DOHH2 (cell line): ENCODE data around the gene CDKAL1.
"Not testable (repeated sequence)": the region's sequence is repeated elsewhere in the genome, so short reads cannot be mapped to it uniquely, and the experiment has no call there.

Experiments
- H3F3A ChIP-seq: fragments of 200-600 bp; sonication (generic), shearing (Covaris generic); 2 replicates; pipeline ENCODE4 v1.6.0; 2016; ENCODE audit warnings: antibody characterized with exemption, mild to moderate bottlenecking; ENCODE audit not compliant: control insufficient read depth, insufficient read depth
- H3K27ac ChIP-seq: fragments of 200-600 bp; sonication (generic); 2 replicates; pipeline ENCODE4 v1.5.1; 2014; ENCODE audit warnings: low read depth, mild to moderate bottlenecking, low read length, moderate library complexity
- H3K27me3 ChIP-seq: fragments of 200-600 bp; sonication (generic); 2 replicates; pipeline ENCODE4 v1.6.1; 2014; ENCODE audit warnings: mild to moderate bottlenecking, low read length, mixed read lengths; ENCODE audit not compliant: control insufficient read depth
- H3K36me3 ChIP-seq: fragments of 200-600 bp; sonication (generic); 2 replicates; pipeline ENCODE4 v1.6.1; 2014; ENCODE audit warnings: mild to moderate bottlenecking, low read length, moderate library complexity, mixed read lengths; ENCODE audit not compliant: control insufficient read depth
- H3K4me1 ChIP-seq: fragments of 200-600 bp; sonication (generic); 2 replicates; pipeline ENCODE4 v1.6.1; 2014; ENCODE audit warnings: mild to moderate bottlenecking, low read length, mixed read lengths; ENCODE audit not compliant: control insufficient read depth
- H3K4me2 ChIP-seq: fragments of 200-600 bp; sonication (generic); 2 replicates; pipeline ENCODE4 v1.6.0; 2014; ENCODE audit warnings: mild to moderate bottlenecking, low read length, moderate library complexity
- H3K4me3 ChIP-seq: fragments of 200-600 bp; sonication (generic); 2 replicates; pipeline ENCODE4 v1.5.1; 2014; ENCODE audit warnings: mild to moderate bottlenecking, low read length, mixed read lengths
- H3K79me2 ChIP-seq: fragments of 200-600 bp; sonication (generic); 2 replicates; pipeline ENCODE4 v1.6.1; 2014; ENCODE audit warnings: mild to moderate bottlenecking, low read length, mixed read lengths; ENCODE audit not compliant: control insufficient read depth
- H3K9me2 ChIP-seq: fragments of 200-600 bp; sonication (generic); replicated peaks from 2 replicates; pipeline ENCODE4 v1.6.1; 2014; ENCODE audit warnings: mild to moderate bottlenecking, low read length, mixed read lengths; ENCODE audit not compliant: control insufficient read depth
- H3K9me3 ChIP-seq: fragments of 200-600 bp; sonication (generic); 2 replicates; pipeline ENCODE4 v1.6.1; 2014; ENCODE audit warnings: antibody characterized with exemption, low read length, mixed read lengths; ENCODE audit not compliant: control insufficient read depth, insufficient read depth
- H4K20me1 ChIP-seq: fragments of 200-600 bp; sonication (generic); 2 replicates; pipeline ENCODE4 v1.6.0; 2014; ENCODE audit warnings: low read depth, mild to moderate bottlenecking, antibody characterized with exemption, low read length, moderate library complexity; ENCODE audit not compliant: control insufficient read depth, insufficient read depth
- EZH2phosphoT487 ChIP-seq: fragments of 200-600 bp; sonication (generic); IDR thresholded peaks from 2 replicates; pipeline ENCODE4 v1.6.1; 2017; ENCODE audit warnings: borderline replicate concordance, mild to moderate bottlenecking, antibody characterized with exemption, low read length, moderate library complexity, mixed read lengths
- TF ChIP-seq, protein P1 (sequence below): fragments of 200-600 bp; sonication (generic); IDR thresholded peaks from one replicate; pipeline ENCODE4 v1.5.1; 2014; ENCODE audit warnings: antibody characterized with exemption, mild to moderate bottlenecking, low read depth, low read length; ENCODE audit not compliant: poor library complexity, severe bottlenecking

The CDKAL1 gene

GRCh38 chr6:20922743-20923142 is 388.5 kb downstream of the CDKAL1 start:
- H3K36me3 ChIP-seq: no peaks in the 10 kb centered on the region
- H3K9me2 ChIP-seq: no peaks in the 10 kb centered on the region
- H3K79me2 ChIP-seq: no peaks in the 10 kb centered on the region
- no peak overlapping the region for H3K4me3 ChIP-seq
- TF ChIP-seq, protein P1, sequence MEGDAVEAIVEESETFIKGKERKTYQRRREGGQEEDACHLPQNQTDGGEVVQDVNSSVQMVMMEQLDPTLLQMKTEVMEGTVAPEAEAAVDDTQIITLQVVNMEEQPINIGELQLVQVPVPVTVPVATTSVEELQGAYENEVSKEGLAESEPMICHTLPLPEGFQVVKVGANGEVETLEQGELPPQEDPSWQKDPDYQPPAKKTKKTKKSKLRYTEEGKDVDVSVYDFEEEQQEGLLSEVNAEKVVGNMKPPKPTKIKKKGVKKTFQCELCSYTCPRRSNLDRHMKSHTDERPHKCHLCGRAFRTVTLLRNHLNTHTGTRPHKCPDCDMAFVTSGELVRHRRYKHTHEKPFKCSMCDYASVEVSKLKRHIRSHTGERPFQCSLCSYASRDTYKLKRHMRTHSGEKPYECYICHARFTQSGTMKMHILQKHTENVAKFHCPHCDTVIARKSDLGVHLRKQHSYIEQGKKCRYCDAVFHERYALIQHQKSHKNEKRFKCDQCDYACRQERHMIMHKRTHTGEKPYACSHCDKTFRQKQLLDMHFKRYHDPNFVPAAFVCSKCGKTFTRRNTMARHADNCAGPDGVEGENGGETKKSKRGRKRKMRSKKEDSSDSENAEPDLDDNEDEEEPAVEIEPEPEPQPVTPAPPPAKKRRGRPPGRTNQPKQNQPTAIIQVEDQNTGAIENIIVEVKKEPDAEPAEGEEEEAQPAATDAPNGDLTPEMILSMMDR: no peak
- no peak for TF ChIP-seq EZH2phosphoT487
- no peaks in the 10 kb centered on the region for H3K9me3 ChIP-seq
- H4K20me1 ChIP-seq: no peaks in the 10 kb centered on the region
- no peaks in the 10 kb centered on the region for H3K4me1 ChIP-seq
- H3F3A ChIP-seq: no peaks in the 10 kb centered on the region
- no peak overlapping the region for H3K4me2 ChIP-seq
- no peaks in the 10 kb centered on the region for H3K27me3 ChIP-seq
- no peak overlapping the region for H3K27ac ChIP-seq

DNA sequence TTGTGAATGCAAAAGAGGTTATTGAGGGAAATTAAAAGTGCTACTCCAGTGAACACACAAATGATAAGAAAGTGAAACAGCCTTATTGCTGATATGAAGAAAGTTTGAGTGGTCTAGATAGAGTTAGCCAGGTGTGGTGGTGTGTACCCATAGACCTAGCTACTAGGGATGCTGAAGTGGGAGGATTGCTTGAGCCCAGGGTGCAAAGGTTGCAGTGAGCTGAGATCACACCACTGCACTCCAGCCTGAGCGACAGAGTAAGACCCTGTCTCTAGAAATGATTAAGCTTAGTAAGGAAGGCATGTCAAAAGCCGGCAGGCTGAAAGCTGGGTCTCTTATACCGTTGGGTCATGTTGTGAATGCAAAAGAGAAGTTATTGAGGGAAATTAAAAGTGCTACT is 389.8 kb downstream of the CDKAL1 start:
- H4K20me1 ChIP-seq, H3F3A ChIP-seq, H3K27me3 ChIP-seq, H3K27ac ChIP-seq, H3K4me3 ChIP-seq, H3K4me1 ChIP-seq, H3K36me3 ChIP-seq, H3K79me2 ChIP-seq, H3K9me2 ChIP-seq, H3K4me2 ChIP-seq, H3K9me3 ChIP-seq: not testable (repeated sequence)

DNA sequence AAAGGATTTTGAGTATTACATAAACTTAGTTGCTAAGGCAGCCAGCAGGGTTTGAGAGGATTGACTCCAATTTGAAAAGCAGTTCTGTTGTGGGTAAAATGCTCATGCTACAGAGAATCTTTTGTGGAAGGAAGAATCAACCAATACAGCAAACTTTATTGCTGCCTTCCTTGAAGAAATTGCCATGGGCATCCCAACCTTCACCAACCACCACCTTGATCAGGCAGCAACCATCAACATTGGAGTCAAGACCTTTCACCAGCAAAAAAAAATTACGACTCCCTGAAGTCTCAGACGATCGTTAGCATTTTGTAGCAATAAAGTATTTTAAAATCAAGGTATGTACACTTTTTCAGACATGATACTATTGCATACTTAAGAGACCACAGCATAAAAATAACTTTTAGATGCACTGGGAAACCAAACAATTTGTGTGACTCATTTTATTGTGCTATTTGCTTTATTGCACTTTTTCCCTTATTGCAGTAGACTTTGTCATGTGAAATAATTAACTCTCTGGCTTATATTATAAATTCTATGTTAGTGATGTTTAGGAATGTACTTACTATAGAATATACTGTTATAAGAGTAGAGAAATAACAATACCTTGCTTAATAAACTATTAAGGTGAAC is 390.8 kb downstream of the CDKAL1 start:
- TF ChIP-seq, protein P1: no peak
- no peak for TF ChIP-seq EZH2phosphoT487
- no peaks in the 10 kb centered on the region for H3K9me3 ChIP-seq
- no peaks in the 10 kb centered on the region for H3K27me3 ChIP-seq
- H4K20me1 ChIP-seq: no peaks in the 10 kb centered on the region
- no peaks in the 10 kb centered on the region for H3K4me1 ChIP-seq
- no peak overlapping the region for H3K4me3 ChIP-seq
- no peaks in the 10 kb centered on the region for H3K36me3 ChIP-seq
- H3K9me2 ChIP-seq: no peaks in the 10 kb centered on the region
- H3K79me2 ChIP-seq: no peaks in the 10 kb centered on the region
- H3K4me2 ChIP-seq: no peak overlapping the region
- H3K27ac ChIP-seq: no peak overlapping the region
- H3F3A ChIP-seq: no peaks in the 10 kb centered on the region

GRCh38 chr6:20927130-20927860 is 393.0 kb downstream of the CDKAL1 start:
- H3K79me2 ChIP-seq: no peaks in the 10 kb centered on the region
- no peaks in the 10 kb centered on the region for H3F3A ChIP-seq
- no peak overlapping the region for H3K27ac ChIP-seq
- H3K9me2 ChIP-seq: no peaks in the 10 kb centered on the region
- H3K4me2 ChIP-seq: no peak overlapping the region
- no peaks in the 10 kb centered on the region for H3K36me3 ChIP-seq
- no peaks in the 10 kb centered on the region for H3K9me3 ChIP-seq
- TF ChIP-seq, protein P1: no peak
- TF ChIP-seq EZH2phosphoT487: no peak
- H3K27me3 ChIP-seq: no peaks in the 10 kb centered on the region
- no peaks in the 10 kb centered on the region for H3K4me1 ChIP-seq
- H4K20me1 ChIP-seq: no peaks in the 10 kb centered on the region
- no peak overlapping the region for H3K4me3 ChIP-seq
